Breast epithelium (tissue), 3 donors: Measurements from ENCODE around the gene HECTD2.

Experiments used
- POLR2A ChIP-seq: fragments of 450-650 bp; IDR thresholded peaks from one replicate; pipeline ENCODE4 v1.6.1; 2016; ENCODE audit warnings: antibody characterized with exemption, mild to moderate bottlenecking, moderate library complexity
- TF ChIP-seq, protein P1 (sequence below), 3 donors: fragments of 450-650 bp; IDR thresholded peaks; one replicate each; pipeline ENCODE4 v1.5.1; 2016 to 2017; ENCODE audit warnings: antibody characterized with exemption in 3 of 3, mild to moderate bottlenecking in 3 of 3, moderate library complexity in 3 of 3

DNA sequence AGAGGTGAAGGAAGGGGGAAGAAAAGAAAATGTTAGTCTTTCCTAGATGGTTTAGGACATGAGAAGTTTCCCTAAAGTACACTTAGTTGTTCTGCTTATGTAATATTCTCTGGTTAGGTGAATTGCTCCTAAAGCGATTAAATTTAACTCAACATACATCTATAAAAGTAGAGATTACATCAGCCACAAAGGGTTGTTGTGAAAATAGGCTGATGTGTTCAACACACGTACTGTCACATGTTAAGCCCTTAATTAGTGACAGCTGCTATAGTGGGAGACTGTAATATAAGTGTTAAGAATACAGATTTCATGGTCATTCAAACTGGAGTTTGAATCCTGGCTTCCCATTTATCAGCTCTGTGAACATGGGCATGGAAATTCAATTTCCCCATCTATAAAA lies 12.8 kb downstream of the HECTD2 start:
- TF ChIP-seq, protein P1, sequence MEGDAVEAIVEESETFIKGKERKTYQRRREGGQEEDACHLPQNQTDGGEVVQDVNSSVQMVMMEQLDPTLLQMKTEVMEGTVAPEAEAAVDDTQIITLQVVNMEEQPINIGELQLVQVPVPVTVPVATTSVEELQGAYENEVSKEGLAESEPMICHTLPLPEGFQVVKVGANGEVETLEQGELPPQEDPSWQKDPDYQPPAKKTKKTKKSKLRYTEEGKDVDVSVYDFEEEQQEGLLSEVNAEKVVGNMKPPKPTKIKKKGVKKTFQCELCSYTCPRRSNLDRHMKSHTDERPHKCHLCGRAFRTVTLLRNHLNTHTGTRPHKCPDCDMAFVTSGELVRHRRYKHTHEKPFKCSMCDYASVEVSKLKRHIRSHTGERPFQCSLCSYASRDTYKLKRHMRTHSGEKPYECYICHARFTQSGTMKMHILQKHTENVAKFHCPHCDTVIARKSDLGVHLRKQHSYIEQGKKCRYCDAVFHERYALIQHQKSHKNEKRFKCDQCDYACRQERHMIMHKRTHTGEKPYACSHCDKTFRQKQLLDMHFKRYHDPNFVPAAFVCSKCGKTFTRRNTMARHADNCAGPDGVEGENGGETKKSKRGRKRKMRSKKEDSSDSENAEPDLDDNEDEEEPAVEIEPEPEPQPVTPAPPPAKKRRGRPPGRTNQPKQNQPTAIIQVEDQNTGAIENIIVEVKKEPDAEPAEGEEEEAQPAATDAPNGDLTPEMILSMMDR (IDR thresholded peaks at IDR 0.05) = no peak
- TF ChIP-seq POLR2A = no peak
